ENCODE data around the gene PCDHA13.
A peak's percentile ranks its signal among the peaks of the same experiment; 100 is the strongest.
"Not testable (repeated sequence)": the region's sequence is repeated elsewhere in the genome, so short reads cannot be mapped to it uniquely, and the experiment has no call there.

Gene PCDHA13

GRCh38 chr5:140881889-140882590, at the start of gene PCDHA13:
PCDHA13 (plus strand) TSS chr5:140882124; CDS start chr5:140882269, 145 bp downstream.
- DNase-seq, result no peak
- Mint-ChIP-seq H3K36me3 (no peaks in the 10 kb centered on the region), H3K27me3 (peaks cover 12% of the 10 kb centered on the region), H3K4me3 (no peak within 1 kb of the TSS), H3K9me3 (peaks cover 17% of the 10 kb centered on the region), H3K4me1 (no peaks in the 10 kb centered on the region), H3K27ac (no peak within 1 kb of the TSS)
- CTCF ChIA-PET, result no interaction called here

- Mint-ChIP-seq H3K36me3 (no peaks in the 10 kb centered on the region), H3K9me3 (peaks cover 21% of the 10 kb centered on the region), H3K27me3 (peaks cover 14% of the 10 kb centered on the region), H3K27ac (peak within 1 kb of the TSS; percentile 24), H3K4me1 (no peaks in the 10 kb centered on the region), H3K4me3 (no peak within 1 kb of the TSS)
- CTCF ChIA-PET, result no interaction called here
- DNase-seq, result no peak
These were observed 47.9 kb upstream of the PCDHA13 start, which contains the start of gene PCDHA7 for GRCh38 chr5:140833993-140834392. PCDHA7 (plus strand) TSS chr5:140834269; CDS start chr5:140834384, 115 bp downstream.

- H3K4me1 Mint-ChIP-seq, DNase-seq, H3K36me3 Mint-ChIP-seq, H3K4me3 Mint-ChIP-seq, CTCF ChIA-PET: not testable (repeated sequence)
- Mint-ChIP-seq H3K27me3 (peaks cover 11% of the 10 kb centered on the region), H3K9me3 (peaks cover 20% of the 10 kb centered on the region), H3K27ac (peak overlapping the region; percentile 24)
These were observed 47.4 kb upstream of the PCDHA13 start for GRCh38 chr5:140834439-140835008.

- H3K36me3 Mint-ChIP-seq, result no peaks in the 10 kb centered on the region
- peaks cover 10% of the 10 kb centered on the region for H3K27me3 Mint-ChIP-seq
- CTCF ChIA-PET, result no interaction called here
These were observed 46.1 kb upstream of the PCDHA13 start for GRCh38 chr5:140835622-140836510.

GRCh38 chr5:140840978-140841962, 40.7 kb upstream of the PCDHA13 start, which contains the start of gene PCDHA8:
PCDHA8 (plus strand) TSS chr5:140841187; CDS start chr5:140841322, 135 bp downstream.
- no peak within 1 kb of the TSS for H3K4me3 Mint-ChIP-seq
- CTCF ChIA-PET, result interaction anchor here (0.5 to 1.5 kb wide), 5 partner anchors 18 to 557 kb away, joined by 3 read pairs; no protein-coding TSS in a partner anchor
- peaks cover 21% of the 10 kb centered on the region for H3K9me3 Mint-ChIP-seq
- H3K27me3 Mint-ChIP-seq, result peaks cover 4% of the 10 kb centered on the region
- no peaks in the 10 kb centered on the region for H3K36me3 Mint-ChIP-seq
- peak within 1 kb of the TSS; percentile 42 for H3K27ac Mint-ChIP-seq
- H3K4me1 Mint-ChIP-seq, result no peaks in the 10 kb centered on the region
- no peak for DNase-seq

More at GRCh38 chr5:140835622-140836510, 46.1 kb upstream of the PCDHA13 start:
- H3K4me3 Mint-ChIP-seq, result no peak overlapping the region
- H3K4me1 Mint-ChIP-seq, result no peaks in the 10 kb centered on the region
- H3K9me3 Mint-ChIP-seq, result peaks cover 26% of the 10 kb centered on the region
- no peak for DNase-seq
- peak overlapping the region; percentile 33 for H3K27ac Mint-ChIP-seq

GRCh38 chr5:140842798-140843733, 38.9 kb upstream of the PCDHA13 start:
- H3K4me3 Mint-ChIP-seq, result no peak overlapping the region
- no peaks in the 10 kb centered on the region for H3K4me1 Mint-ChIP-seq
- CTCF ChIA-PET, result no interaction called here
- peaks cover 4% of the 10 kb centered on the region for H3K27me3 Mint-ChIP-seq
- H3K27ac Mint-ChIP-seq, result no peak overlapping the region
- no peak for DNase-seq
- peaks cover 27% of the 10 kb centered on the region for H3K9me3 Mint-ChIP-seq
- H3K36me3 Mint-ChIP-seq, result no peaks in the 10 kb centered on the region

- H3K36me3 Mint-ChIP-seq, H3K27ac Mint-ChIP-seq, H3K27me3 Mint-ChIP-seq, H3K4me3 Mint-ChIP-seq, CTCF ChIA-PET, DNase-seq, H3K4me1 Mint-ChIP-seq: not testable (repeated sequence)
- H3K9me3 Mint-ChIP-seq, result peaks cover 15% of the 10 kb centered on the region
These were observed 33.5 kb upstream of the PCDHA13 start, which contains the start of gene PCDHA9 for GRCh38 chr5:140848139-140849102. PCDHA9 (plus strand) TSS chr5:140848382; CDS start chr5:140848496, 114 bp downstream.

- CTCF ChIA-PET, H3K4me1 Mint-ChIP-seq, DNase-seq, H3K4me3 Mint-ChIP-seq, H3K27ac Mint-ChIP-seq, H3K36me3 Mint-ChIP-seq, H3K9me3 Mint-ChIP-seq, H3K27me3 Mint-ChIP-seq: not testable (repeated sequence)
These were observed 31.9 kb upstream of the PCDHA13 start for GRCh38 chr5:140849831-140850634.

- CTCF ChIA-PET, result interaction anchor here (1.0 kb wide), 1 partner anchor 13 kb away, joined by 3 read pairs; no protein-coding TSS in a partner anchor
- Mint-ChIP-seq H3K4me1 (no peaks in the 10 kb centered on the region), H3K36me3 (no peaks in the 10 kb centered on the region), H3K27ac (peak within 1 kb of the TSS; percentile 28), H3K9me3 (peaks cover 20% of the 10 kb centered on the region), H3K27me3 (peaks cover 4% of the 10 kb centered on the region), H3K4me3 (no peak within 1 kb of the TSS)
- DNase-seq, result no peak
These were observed 25.9 kb upstream of the PCDHA13 start, which contains the start of gene PCDHA10 for GRCh38 chr5:140855772-140856674. PCDHA10 (plus strand) TSS chr5:140855897; CDS start chr5:140856049, 152 bp downstream.

- CTCF ChIA-PET, result no interaction called here
- Mint-ChIP-seq H3K4me1 (no peaks in the 10 kb centered on the region), H3K4me3 (no peak overlapping the region), H3K27me3 (peaks cover 4% of the 10 kb centered on the region), H3K9me3 (peaks cover 30% of the 10 kb centered on the region), H3K27ac (peak overlapping the region; percentile 35), H3K36me3 (no peaks in the 10 kb centered on the region)
- no peak for DNase-seq
These were observed 24.5 kb upstream of the PCDHA13 start for GRCh38 chr5:140857177-140857986.
